ENCODE measurements around the gene ADIPOR2. TPM values are rescaled to one million over a fixed set of nuclear protein-coding genes. Genes with fewer than 3 reads are reported as not detected.

ADIPOR2 gene
- total RNA-seq, 1 experiment from 2014 or later = 58.5 TPM

DNA sequence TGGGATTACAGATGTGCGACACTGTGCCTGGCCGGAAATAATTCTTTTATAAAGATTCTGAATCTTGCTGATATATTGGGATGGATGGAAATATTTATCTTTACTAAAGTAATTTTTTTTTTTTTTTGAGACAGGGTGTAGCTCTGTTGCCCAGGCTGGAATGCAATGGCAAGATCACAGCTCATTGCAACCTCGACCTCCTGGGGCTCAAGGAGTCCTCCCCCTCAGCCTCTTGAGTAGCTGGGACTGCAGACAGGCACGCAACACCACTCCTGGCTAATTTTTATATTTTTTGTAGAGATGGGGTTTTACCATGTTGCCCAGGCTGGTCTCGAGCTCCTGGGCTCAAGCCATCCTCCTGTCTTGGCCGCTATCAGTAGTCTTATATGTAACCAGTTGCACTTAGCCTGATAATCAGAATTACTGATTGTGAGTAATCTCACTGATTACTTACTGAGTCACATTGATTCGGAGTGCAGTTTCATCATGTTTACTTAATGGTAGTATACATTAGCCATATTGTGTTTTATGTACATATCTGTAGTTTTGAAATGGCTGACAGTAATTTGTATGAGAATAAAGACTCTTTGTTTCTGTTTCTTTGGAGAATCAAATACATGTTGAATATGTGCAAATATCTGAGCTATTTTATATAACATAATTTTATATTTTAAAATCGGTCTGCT, 79.1 kb downstream of the ADIPOR2 start:
- Mint-ChIP-seq H3K36me3 (ENCODE audit: insufficient read depth, unreplicated experiment) (peaks cover 21% of the 10 kb centered on the region), H3K27me3 (ENCODE audit: insufficient read depth, unreplicated experiment) (no peaks in the 10 kb centered on the region), H3K4me1 (ENCODE audit: insufficient read depth, unreplicated experiment) (peaks cover 19% of the 10 kb centered on the region), H3K9me3 (ENCODE audit: unreplicated experiment) (no peaks in the 10 kb centered on the region), H3K27ac (ENCODE audit: low read depth, unreplicated experiment) (no peak overlapping the region), H3K4me3 (ENCODE audit: unreplicated experiment) (no peak overlapping the region)
- DNase-seq (ENCODE audit: unreplicated experiment) = no peak
- CTCF ChIA-PET = interaction anchor here (0.6 to 1.5 kb wide), 3 partner anchors 20 to 97 kb away, joined by 3 to 7 read pairs (median 6); no protein-coding TSS in a partner anchor
- intact Hi-C loops (cut with micrococcal nuclease) = no loop called here
- BruUV-seq (replicated peaks) = no TSS peak
- POLR2A ChIA-PET = interaction anchor here (0.7 kb wide), 1 partner anchor 11 kb away, joined by 3 read pairs; no protein-coding TSS in a partner anchor
- TF ChIP-seq, protein P1, sequence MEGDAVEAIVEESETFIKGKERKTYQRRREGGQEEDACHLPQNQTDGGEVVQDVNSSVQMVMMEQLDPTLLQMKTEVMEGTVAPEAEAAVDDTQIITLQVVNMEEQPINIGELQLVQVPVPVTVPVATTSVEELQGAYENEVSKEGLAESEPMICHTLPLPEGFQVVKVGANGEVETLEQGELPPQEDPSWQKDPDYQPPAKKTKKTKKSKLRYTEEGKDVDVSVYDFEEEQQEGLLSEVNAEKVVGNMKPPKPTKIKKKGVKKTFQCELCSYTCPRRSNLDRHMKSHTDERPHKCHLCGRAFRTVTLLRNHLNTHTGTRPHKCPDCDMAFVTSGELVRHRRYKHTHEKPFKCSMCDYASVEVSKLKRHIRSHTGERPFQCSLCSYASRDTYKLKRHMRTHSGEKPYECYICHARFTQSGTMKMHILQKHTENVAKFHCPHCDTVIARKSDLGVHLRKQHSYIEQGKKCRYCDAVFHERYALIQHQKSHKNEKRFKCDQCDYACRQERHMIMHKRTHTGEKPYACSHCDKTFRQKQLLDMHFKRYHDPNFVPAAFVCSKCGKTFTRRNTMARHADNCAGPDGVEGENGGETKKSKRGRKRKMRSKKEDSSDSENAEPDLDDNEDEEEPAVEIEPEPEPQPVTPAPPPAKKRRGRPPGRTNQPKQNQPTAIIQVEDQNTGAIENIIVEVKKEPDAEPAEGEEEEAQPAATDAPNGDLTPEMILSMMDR (IDR thresholded peaks at IDR 0.05; ENCODE audit: unreplicated experiment) = no peak

DNA sequence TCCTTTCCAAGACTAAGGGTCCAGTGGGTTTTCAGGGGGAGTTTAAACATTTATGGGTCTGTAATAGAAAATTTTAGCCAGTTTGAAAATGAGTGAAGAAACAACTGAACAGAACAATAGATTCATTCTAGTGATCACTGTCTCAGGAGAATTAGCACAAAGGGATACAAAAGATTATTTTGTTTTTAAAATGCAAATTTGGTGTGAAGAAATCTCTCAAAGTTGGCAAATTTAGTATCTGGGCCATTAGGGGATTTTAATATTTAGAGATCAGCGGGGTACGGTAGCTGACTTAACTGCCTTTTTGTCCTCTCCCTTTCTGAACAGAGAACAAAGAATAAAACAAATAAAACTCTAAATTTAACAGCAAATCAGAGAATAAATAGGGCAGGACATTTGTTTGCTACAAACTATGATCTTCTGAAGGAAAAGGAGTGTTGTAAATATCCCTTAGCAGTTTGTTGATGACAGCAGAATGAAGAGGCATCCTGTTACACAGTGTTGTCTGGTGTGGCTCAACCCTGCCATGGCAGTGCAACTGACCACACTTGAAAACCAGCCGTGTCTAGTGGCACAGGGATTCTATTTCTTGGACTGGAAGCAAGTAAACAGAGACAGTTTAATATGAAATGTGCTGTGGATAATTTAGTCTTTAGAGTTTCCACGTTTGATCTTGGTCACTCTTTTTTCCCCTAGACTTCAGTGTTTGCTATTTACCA, 83.2 kb downstream of the ADIPOR2 start:
- peaks cover 29% of the 10 kb centered on the region for H3K4me1 Mint-ChIP-seq (ENCODE audit: insufficient read depth, unreplicated experiment)
- no peak overlapping the region for H3K27ac Mint-ChIP-seq (ENCODE audit: low read depth, unreplicated experiment)
- no peaks in the 10 kb centered on the region for H3K27me3 Mint-ChIP-seq (ENCODE audit: insufficient read depth, unreplicated experiment)
- H3K36me3 Mint-ChIP-seq (ENCODE audit: insufficient read depth, unreplicated experiment) = peaks cover 32% of the 10 kb centered on the region
- no peak overlapping the region for H3K4me3 Mint-ChIP-seq (ENCODE audit: unreplicated experiment)
- TSS peak; percentile 20 for BruUV-seq (replicated peaks)
- H3K9me3 Mint-ChIP-seq (ENCODE audit: unreplicated experiment) = no peaks in the 10 kb centered on the region
- CTCF ChIA-PET = no interaction called here
- no peak for DNase-seq (ENCODE audit: unreplicated experiment)
- TF ChIP-seq, protein P1 (IDR thresholded peaks at IDR 0.05; ENCODE audit: unreplicated experiment) = no peak
- POLR2A ChIA-PET = interaction anchor here (0.7 to 1.1 kb wide), 2 partner anchors 9 to 119 kb away, joined by 3 to 4 read pairs; no protein-coding TSS in a partner anchor
- intact Hi-C loops (cut with micrococcal nuclease) = no loop called here

DNA sequence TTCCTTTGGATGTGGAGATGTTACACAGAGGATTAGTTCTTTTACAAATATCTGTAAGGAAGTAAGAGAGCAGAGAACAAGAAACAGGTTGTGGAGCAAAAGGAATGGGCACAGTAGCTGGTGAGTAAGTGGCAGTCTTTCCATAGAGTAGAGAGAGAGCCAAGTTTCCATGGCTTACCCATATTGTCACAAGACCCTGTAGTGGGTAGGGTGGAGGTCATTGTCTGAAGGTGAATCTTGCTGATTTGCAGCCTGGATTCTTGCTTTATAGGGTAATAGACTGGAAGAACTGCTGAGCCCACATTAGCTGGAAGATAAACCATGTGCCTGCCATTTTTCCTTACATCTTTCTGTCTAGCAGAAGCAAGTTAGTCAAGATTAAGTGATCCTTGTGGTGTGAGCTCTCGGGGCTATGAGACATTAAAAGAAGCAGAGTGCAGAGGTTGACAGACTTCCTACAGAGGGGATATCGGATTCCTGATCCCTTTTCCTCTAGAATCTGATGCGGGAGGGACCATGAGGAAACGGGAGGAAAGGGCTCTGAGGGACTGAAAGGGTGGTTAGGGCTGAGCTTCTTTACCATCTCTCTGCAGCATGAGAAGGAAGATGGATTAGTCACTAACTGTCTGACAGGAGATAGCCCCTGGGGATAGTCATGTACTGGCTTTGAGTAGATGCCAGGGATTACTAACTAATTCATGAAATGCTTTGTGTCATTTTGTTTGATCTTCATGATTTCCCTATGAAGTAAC, 85.5 kb downstream of the ADIPOR2 start:
- Mint-ChIP-seq H3K4me1 (ENCODE audit: insufficient read depth, unreplicated experiment) (peaks cover 49% of the 10 kb centered on the region), H3K36me3 (ENCODE audit: insufficient read depth, unreplicated experiment) (peaks cover 32% of the 10 kb centered on the region), H3K4me3 (ENCODE audit: unreplicated experiment) (peak overlapping the region; percentile 0), H3K27me3 (ENCODE audit: insufficient read depth, unreplicated experiment) (no peaks in the 10 kb centered on the region), H3K9me3 (ENCODE audit: unreplicated experiment) (no peaks in the 10 kb centered on the region), H3K27ac (ENCODE audit: low read depth, unreplicated experiment) (peak overlapping the region; percentile 11)
- BruUV-seq (replicated peaks) = no TSS peak
- TF ChIP-seq, protein P1 (IDR thresholded peaks at IDR 0.05; ENCODE audit: unreplicated experiment) = no peak
- ChIA-PET POLR2A (interaction anchor here (0.5 to 1.8 kb wide), 14 partner anchors 8 to 160 kb away, joined by 3 to 10 read pairs (median 4); partner anchors contain the start of gene WNT5B), CTCF (interaction anchor here (0.7 to 2.7 kb wide), 7 partner anchors 10 to 878 kb away, joined by 3 to 23 read pairs (median 4); no protein-coding TSS in a partner anchor)
- peak; percentile 89 for DNase-seq (ENCODE audit: unreplicated experiment)
- intact Hi-C loops (cut with micrococcal nuclease) = no loop called here
